KMS-11 (cell line): ENCODE measurements around the gene PSEN2.

Source experiments
- H2AFZ ChIP-seq: fragments of 200-600 bp; sonication (generic); 2 replicates; pipeline ENCODE4 v1.6.1; 2016; ENCODE audit warnings: antibody characterized with exemption, mixed run types, low read depth
- H3K27ac ChIP-seq: fragments of 200-600 bp; sonication (generic); 2 replicates; pipeline ENCODE4 v1.6.1; 2016; ENCODE audit warnings: mild to moderate bottlenecking, mixed run types
- H3K27me3 ChIP-seq: fragments of 200-600 bp; sonication (generic); 2 replicates; pipeline ENCODE4 v1.6.1; 2017; ENCODE audit warnings: mild to moderate bottlenecking, low read depth, mixed run types, moderate library complexity; ENCODE audit not compliant: insufficient read depth
- H3K36me3 ChIP-seq: fragments of 200-600 bp; sonication (generic); 2 replicates; pipeline ENCODE4 v1.6.1; 2017; ENCODE audit warnings: mild to moderate bottlenecking, mixed run types; ENCODE audit not compliant: insufficient read depth
- H3K4me1 ChIP-seq: fragments of 200-600 bp; sonication (generic); 2 replicates; pipeline ENCODE4 v1.6.1; 2016; ENCODE audit warnings: mild to moderate bottlenecking, low read depth, mixed run types; ENCODE audit not compliant: poor library complexity, severe bottlenecking
- H3K4me2 ChIP-seq: fragments of 200-600 bp; sonication (generic); 2 replicates; pipeline ENCODE4 v1.7.0; 2016; ENCODE audit warnings: mild to moderate bottlenecking, mixed run types
- H3K4me3 ChIP-seq: fragments of 200-600 bp; sonication (generic); IDR thresholded peaks from 2 replicates; pipeline ENCODE4 v1.6.1; 2017; ENCODE audit warnings: low read depth, low read length, mixed read lengths; ENCODE audit not compliant: insufficient read depth
- H3K79me2 ChIP-seq: fragments of 200-600 bp; sonication (generic); 2 replicates; pipeline ENCODE4 v1.6.1; 2016; ENCODE audit warnings: low read depth, mixed run types; ENCODE audit not compliant: insufficient read depth
- H3K9ac ChIP-seq: fragments of 200-600 bp; sonication (generic); 2 replicates; pipeline ENCODE4 v1.6.1; 2016; ENCODE audit warnings: mild to moderate bottlenecking, mixed run types
- H4K20me1 ChIP-seq: fragments of 200-600 bp; sonication (generic); 2 replicates; pipeline ENCODE4 v1.6.1; 2016; ENCODE audit warnings: mild to moderate bottlenecking, mixed run types; ENCODE audit not compliant: insufficient read depth
- TF ChIP-seq, protein P1 (sequence below): fragments of 200-600 bp; sonication (generic); conservative IDR thresholded peaks from 2 replicates; pipeline ENCODE4 v1.6.1; 2017; ENCODE audit warnings: low read depth, mild to moderate bottlenecking, antibody characterized with exemption, low read length, moderate library complexity, mixed read lengths

The PSEN2 gene

DNA sequence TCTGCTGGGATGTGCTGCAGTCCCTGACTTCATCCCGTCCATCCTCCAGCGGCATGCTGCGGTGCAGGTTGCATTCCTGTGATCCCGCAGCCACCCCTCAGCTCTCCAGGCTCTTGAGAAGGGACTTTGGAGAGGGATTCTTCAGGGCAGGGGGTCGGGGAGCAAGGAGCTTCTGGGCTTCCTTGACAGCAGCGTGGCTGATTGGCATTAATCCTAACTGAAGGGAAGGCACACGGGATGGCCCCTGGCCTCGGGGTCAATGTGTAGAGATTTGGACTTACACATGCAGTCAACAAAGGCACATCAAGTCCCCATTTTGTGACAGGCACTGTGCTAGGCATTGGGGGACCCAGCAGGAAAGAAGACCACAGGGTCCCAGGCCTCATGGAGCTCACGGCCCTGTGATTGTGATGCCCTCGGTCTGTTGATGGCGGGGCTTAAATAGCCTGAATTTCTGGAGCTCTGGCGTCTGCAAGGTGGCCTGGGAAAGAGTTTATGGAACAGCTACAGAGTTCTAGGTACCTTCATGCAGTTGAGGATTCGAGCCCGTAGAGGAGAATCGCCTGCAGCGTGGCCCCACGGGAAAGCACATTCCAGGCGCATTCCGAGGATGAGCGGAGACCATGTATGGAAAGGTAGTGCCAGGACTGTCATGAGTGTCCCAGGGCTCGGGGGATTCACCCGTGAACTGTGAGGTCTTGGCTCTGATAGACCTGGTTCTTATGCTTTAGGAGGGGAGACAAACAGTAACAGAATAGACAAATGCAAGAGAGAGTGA, 20.1 kb downstream of the PSEN2 start:
- Histone ChIP-seq H3K79me2 (no peaks in the 10 kb centered on the region), H3K9ac (no peak overlapping the region), H3K27me3 (no peaks in the 10 kb centered on the region), H3K27ac (no peak overlapping the region), H3K36me3 (no peaks in the 10 kb centered on the region), H3K4me3 (no peak overlapping the region), H2AFZ (no peak overlapping the region), H3K4me2 (no peak overlapping the region), H4K20me1 (no peaks in the 10 kb centered on the region), H3K4me1 (peaks cover 7% of the 10 kb centered on the region)
- TF ChIP-seq, protein P1, sequence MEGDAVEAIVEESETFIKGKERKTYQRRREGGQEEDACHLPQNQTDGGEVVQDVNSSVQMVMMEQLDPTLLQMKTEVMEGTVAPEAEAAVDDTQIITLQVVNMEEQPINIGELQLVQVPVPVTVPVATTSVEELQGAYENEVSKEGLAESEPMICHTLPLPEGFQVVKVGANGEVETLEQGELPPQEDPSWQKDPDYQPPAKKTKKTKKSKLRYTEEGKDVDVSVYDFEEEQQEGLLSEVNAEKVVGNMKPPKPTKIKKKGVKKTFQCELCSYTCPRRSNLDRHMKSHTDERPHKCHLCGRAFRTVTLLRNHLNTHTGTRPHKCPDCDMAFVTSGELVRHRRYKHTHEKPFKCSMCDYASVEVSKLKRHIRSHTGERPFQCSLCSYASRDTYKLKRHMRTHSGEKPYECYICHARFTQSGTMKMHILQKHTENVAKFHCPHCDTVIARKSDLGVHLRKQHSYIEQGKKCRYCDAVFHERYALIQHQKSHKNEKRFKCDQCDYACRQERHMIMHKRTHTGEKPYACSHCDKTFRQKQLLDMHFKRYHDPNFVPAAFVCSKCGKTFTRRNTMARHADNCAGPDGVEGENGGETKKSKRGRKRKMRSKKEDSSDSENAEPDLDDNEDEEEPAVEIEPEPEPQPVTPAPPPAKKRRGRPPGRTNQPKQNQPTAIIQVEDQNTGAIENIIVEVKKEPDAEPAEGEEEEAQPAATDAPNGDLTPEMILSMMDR, result no peak

DNA sequence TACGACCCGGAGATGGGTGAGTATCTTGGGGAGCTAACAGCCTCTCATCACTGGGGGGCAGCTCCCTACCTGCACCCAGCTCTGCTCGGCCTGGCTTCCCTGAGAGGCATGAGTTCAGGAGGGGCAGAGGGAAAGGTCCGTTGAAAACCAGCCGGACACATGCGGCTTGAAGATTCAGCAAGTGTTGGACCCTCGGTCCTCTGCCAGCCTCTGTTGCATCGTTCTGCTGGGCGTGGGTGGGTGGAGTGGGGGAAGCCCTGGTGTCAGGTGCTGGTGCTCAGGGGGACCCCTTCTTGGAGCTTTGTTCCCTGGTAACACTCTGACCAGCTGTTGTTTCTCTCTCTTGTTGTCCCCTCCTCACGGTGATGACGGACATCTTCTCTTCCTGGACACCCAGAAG, 20.9 kb downstream of the PSEN2 start:
- TF ChIP-seq, protein P1, result no peak
- Histone ChIP-seq H3K9ac (no peak overlapping the region), H4K20me1 (no peaks in the 10 kb centered on the region), H3K4me1 (no peaks in the 10 kb centered on the region), H3K27me3 (no peaks in the 10 kb centered on the region), H2AFZ (no peak overlapping the region), H3K36me3 (no peaks in the 10 kb centered on the region), H3K4me2 (no peak overlapping the region), H3K4me3 (no peak overlapping the region), H3K79me2 (no peaks in the 10 kb centered on the region), H3K27ac (no peak overlapping the region)

DNA sequence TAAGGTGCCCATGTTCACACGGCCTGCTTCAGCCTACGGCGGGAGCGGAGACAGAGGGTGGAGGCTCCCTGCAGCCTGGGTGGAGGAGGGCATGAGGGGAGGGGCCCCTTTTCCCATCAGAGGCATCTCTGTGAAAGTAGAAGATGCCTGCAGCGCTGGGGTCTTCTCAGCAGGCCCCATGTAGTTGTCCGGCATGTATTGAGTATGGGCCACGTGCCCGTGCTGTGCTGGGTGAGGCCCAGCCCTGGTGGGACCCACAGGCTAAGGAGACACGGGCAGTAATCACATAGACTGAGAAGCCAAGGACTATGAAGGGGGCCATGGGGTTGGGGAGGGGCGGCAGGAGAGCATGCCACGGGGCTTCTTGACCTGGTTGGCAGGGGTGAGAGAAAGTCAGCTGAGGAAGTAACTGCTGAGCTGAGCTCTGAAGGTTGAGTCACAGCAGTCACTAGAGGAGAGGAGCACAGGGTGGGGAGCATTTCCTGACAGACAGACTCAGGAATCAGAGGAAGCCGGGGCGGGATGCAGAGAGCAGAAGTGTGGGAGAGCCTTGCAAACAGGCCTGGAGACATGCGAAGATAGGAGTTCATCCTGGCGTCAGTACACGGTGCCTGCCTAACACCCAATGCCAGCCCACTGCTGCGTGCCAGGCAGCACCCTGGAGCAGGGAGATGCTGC, 21.6 kb downstream of the PSEN2 start:
- no peaks in the 10 kb centered on the region for H3K4me1 ChIP-seq
- no peak overlapping the region for H2AFZ ChIP-seq
- no peak overlapping the region for H3K9ac ChIP-seq
- H3K79me2 ChIP-seq, result no peaks in the 10 kb centered on the region
- TF ChIP-seq, protein P1, result no peak
- no peaks in the 10 kb centered on the region for H4K20me1 ChIP-seq
- H3K27me3 ChIP-seq, result no peaks in the 10 kb centered on the region
- no peaks in the 10 kb centered on the region for H3K36me3 ChIP-seq
- no peak overlapping the region for H3K4me2 ChIP-seq
- H3K27ac ChIP-seq, result no peak overlapping the region
- H3K4me3 ChIP-seq, result no peak overlapping the region

DNA sequence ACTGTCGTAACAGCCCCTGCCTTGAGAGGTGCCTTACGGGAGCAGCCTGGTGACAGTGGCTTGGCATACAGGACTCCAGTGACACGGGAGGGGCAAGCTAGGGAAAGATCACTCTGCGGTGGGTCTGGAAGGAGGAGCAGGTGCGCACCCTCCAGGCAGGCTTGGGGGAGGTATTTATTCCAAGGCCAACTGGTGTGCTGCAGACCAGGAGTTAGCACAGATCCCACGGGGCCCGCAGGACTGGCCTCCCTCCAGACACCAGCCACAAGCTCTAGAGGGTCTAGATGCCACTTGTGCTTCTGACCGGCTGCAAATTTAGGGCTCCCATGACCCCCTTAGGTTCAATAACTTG, 22.1 kb downstream of the PSEN2 start:
- H3K4me3 ChIP-seq, result no peak overlapping the region
- H3K4me2 ChIP-seq, result no peak overlapping the region
- no peak overlapping the region for H3K27ac ChIP-seq
- no peaks in the 10 kb centered on the region for H3K79me2 ChIP-seq
- no peaks in the 10 kb centered on the region for H3K4me1 ChIP-seq
- H3K9ac ChIP-seq, result no peak overlapping the region
- H3K36me3 ChIP-seq, result no peaks in the 10 kb centered on the region
- TF ChIP-seq, protein P1, result no peak
- no peaks in the 10 kb centered on the region for H3K27me3 ChIP-seq
- no peaks in the 10 kb centered on the region for H4K20me1 ChIP-seq
- H2AFZ ChIP-seq, result no peak overlapping the region
